HG03097 (cell line): Measurements from ENCODE around the gene RUFY1.
"Not testable (repeated sequence)": the region's sequence is repeated elsewhere in the genome, so short reads cannot be mapped to it uniquely, and the experiment has no call there.

Experiments
- ATAC-seq: cut with Tn5 transposase; IDR thresholded peaks from one replicate; pipeline ENCODE4 v1.9.1; 2021; ENCODE audit not compliant: unreplicated experiment, low FRiP score

The RUFY1 gene

GRCh38 chr5:179657302-179658178 is 107.2 kb downstream of the RUFY1 start:
- ATAC-seq = peak; percentile 87

DNA sequence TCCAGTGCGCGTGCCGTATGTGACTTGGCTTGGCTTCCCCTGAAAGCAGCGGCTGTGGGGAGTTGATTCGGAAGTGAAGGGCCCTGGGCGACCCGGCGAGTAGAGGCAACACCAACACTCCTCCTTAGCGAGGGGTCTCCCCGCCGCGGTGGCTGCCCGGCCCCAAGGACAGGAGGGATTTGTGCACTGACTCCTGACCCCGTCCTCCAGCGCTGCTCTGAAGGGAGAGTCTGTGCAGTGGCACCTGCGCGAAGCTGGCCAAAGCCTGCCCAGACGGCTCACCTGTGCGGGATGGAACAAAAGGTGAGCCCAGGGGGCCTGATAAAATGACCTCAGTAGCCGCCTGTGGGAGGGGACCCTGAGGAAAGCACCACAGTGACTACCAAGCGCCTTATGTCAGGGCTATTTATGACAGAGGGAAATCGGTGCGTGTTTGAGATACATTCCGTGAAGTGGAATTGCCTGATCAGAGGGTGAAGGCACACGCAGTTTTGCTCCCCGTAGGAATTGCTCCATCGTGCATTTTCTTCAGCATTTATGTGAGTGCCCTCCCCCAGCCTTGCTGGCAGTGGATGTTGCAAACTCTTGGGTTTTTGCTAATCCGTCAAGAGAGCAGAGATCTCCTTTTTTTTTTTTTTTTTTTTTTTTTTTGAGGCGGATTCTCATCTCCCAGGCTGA is 108.0 kb downstream of the RUFY1 start:
- not testable (repeated sequence) for ATAC-seq
